ENCODE measurements around the gene PLXNB1.

GRCh38 chr3:48416091-48416505 is 13.8 kb downstream of the PLXNB1 start:
- no peak for TF ChIP-seq YY1 (IDR thresholded peaks at IDR 0.05; ENCODE audit: insufficient read depth, insufficient read length)
- TF ChIP-seq ZNF274 (IDR thresholded peaks at IDR 0.05; ENCODE audit: low read depth, low read length), result no peak
- no peak for TF ChIP-seq SUZ12 (IDR thresholded peaks at IDR 0.05; ENCODE audit: extremely low read depth, insufficient read depth, insufficient read length)

Measured in NT2/D1 (cell line).